H1 (cell line): Measurements from ENCODE around the gene OGFR. TPM values are rescaled to one million over a fixed set of nuclear protein-coding genes. Genes with fewer than 3 reads are reported as not detected.

ENCODE experiments used
- CTCF ChIA-PET: fragments of 300-600 bp; sonication (Branson Sonifier 250); formaldehyde crosslinking; loops from one replicate; lab custom pipeline; 2021; ENCODE audit not compliant: partially characterized antibody; lab: Charles Lee
- POLR2A ChIA-PET: fragments of 300-600 bp; sonication (Branson Sonifier 250); formaldehyde crosslinking; loops from one replicate; lab custom pipeline; 2021; ENCODE audit warnings: inconsistent platforms; ENCODE audit not compliant: partially characterized antibody; lab: Charles Lee
- DNase-seq, 2 experiments: peaks; one replicate each; pipeline versions ENCODE4 v3.0.0 to v3.0.0-alpha.2; 2010 to 2022; ENCODE audit warnings: low spot score in 2 of 2, low read depth in 1 of 2, mixed read lengths in 1 of 2
- FAIRE-seq: peaks from 2 replicates; lab custom pipeline; 2011; peaks lifted over from hg19 to GRCh38; lab: Jason Lieb, UNC
- H2AFZ ChIP-seq: 2 replicates; pipeline ENCODE4 v1.8.1; 2012; ENCODE audit warnings: low read length, inconsistent platforms
- H2AK5ac ChIP-seq: 2 replicates; pipeline ENCODE4 v1.6.1; 2013; ENCODE audit warnings: low read depth, low read length
- H2BK120ac ChIP-seq: replicated peaks from 2 replicates; pipeline ENCODE3; 2013; ENCODE audit warnings: low read depth, low read length, inconsistent platforms
- H2BK12ac ChIP-seq: 2 replicates; pipeline ENCODE4 v1.6.1; 2013; ENCODE audit warnings: low read depth, low read length
- H2BK15ac ChIP-seq: 2 replicates; pipeline ENCODE4 v1.6.1; 2013; ENCODE audit warnings: low read length
- H2BK20ac ChIP-seq: 2 replicates; pipeline ENCODE4 v1.6.1; 2013; ENCODE audit warnings: low read length
- H2BK5ac ChIP-seq: 2 replicates; pipeline ENCODE4 v1.6.1; 2013; ENCODE audit warnings: low read depth, low read length
- H3K14ac ChIP-seq: 2 replicates; pipeline ENCODE4 v1.6.1; 2013; ENCODE audit warnings: inconsistent platforms; ENCODE audit not compliant: insufficient read length
- H3K18ac ChIP-seq: 2 replicates; pipeline ENCODE4 v1.6.1; 2013; ENCODE audit warnings: low read length; ENCODE audit errors: extremely low read depth
- H3K23ac ChIP-seq: 2 replicates; pipeline ENCODE4 v1.6.1; 2013; ENCODE audit warnings: inconsistent platforms; ENCODE audit not compliant: insufficient read length
- H3K23me2 ChIP-seq: 2 replicates; pipeline ENCODE4 v1.6.1; 2013; ENCODE audit warnings: low read depth, low read length
- H3K27ac ChIP-seq: 2 replicates; pipeline ENCODE4 v1.6.1; 2011; ENCODE audit warnings: low read depth, low read length, inconsistent platforms
- H3K27me3 ChIP-seq, 4 experiments: replicated peaks in 1 of 4; 1 replicate in 1 of 4; 2 replicates in 3 of 4; pipeline versions ENCODE4 v1.6.1 to v1.8.1; 2011 to 2013; ENCODE audit warnings: low read length in 3 of 4, mild to moderate bottlenecking in 3 of 4, inconsistent platforms in 2 of 4, mixed read lengths in 2 of 4, moderate library complexity in 1 of 4; ENCODE audit not compliant: control insufficient read depth in 3 of 4, insufficient read depth in 3 of 4; ENCODE audit errors: extremely low read depth in 1 of 4
- H3K36me3 ChIP-seq, 4 experiments: 2 replicates each; pipeline versions ENCODE4 v1.6.1 to v1.8.1; 2011 to 2013; ENCODE audit warnings: mild to moderate bottlenecking in 4 of 4, low read length in 3 of 4, moderate library complexity in 2 of 4, control low read depth in 1 of 4, inconsistent platforms in 1 of 4; ENCODE audit not compliant: insufficient read depth in 4 of 4, control insufficient read depth in 2 of 4
- H3K4ac ChIP-seq: replicated peaks from 2 replicates; pipeline ENCODE3; 2013; ENCODE audit warnings: low read length, low read depth, mixed read lengths, inconsistent platforms; ENCODE audit not compliant: insufficient read length
- H3K4me1 ChIP-seq, 4 experiments: replicated peaks in 1 of 4; 1 replicate in 1 of 4; 2 replicates in 3 of 4; pipeline versions ENCODE4 v1.6.1 to v1.8.1; 2011 to 2013; ENCODE audit warnings: low read length in 3 of 4, inconsistent platforms in 2 of 4, mixed read lengths in 1 of 4; ENCODE audit not compliant: insufficient read depth in 4 of 4, control insufficient read depth in 3 of 4
- H3K4me2 ChIP-seq, 2 experiments: 2 replicates each; pipeline versions ENCODE4 v1.6.1 to v1.8.1; 2011 to 2013; ENCODE audit warnings: low read depth in 2 of 2, low read length in 2 of 2, control low read depth in 1 of 2, inconsistent platforms in 1 of 2, mild to moderate bottlenecking in 1 of 2; ENCODE audit not compliant: insufficient read depth in 1 of 2
- H3K4me3 ChIP-seq, 4 experiments: fragments of 200-600, 300-600 bp in 1 of 4; sonication (generic), shearing (Covaris generic), sonication (Bioruptor Twin) in 1 of 4; 2 replicates each; pipeline versions ENCODE4 v1.5.1 to v1.8.1; 2011 to 2016; ENCODE audit warnings: low read length in 4 of 4, low read depth in 3 of 4, control low read depth in 2 of 4, inconsistent platforms in 2 of 4, mild to moderate bottlenecking in 2 of 4, mixed read lengths in 1 of 4, moderate library complexity in 1 of 4; ENCODE audit not compliant: insufficient read depth in 2 of 4; ENCODE audit errors: extremely low read depth in 1 of 4
- H3K56ac ChIP-seq: replicated peaks from 2 replicates; pipeline ENCODE3; 2013; ENCODE audit warnings: low read depth, mild to moderate bottlenecking, mixed read lengths, low read length, inconsistent platforms; ENCODE audit not compliant: insufficient read length
- H3K79me1 ChIP-seq: 2 replicates; pipeline ENCODE4 v1.6.1; 2013; ENCODE audit warnings: low read depth, low read length, control low read depth
- H3K79me2 ChIP-seq, 2 experiments: 2 replicates each; pipeline versions ENCODE4 v1.6.1 to v1.8.1; 2012 to 2013; ENCODE audit warnings: low read length in 2 of 2, mild to moderate bottlenecking in 2 of 2, inconsistent platforms in 1 of 2; ENCODE audit not compliant: insufficient read depth in 2 of 2, control insufficient read depth in 1 of 2
- H3K9ac ChIP-seq, 4 experiments: replicated peaks in 1 of 4; 1 replicate in 1 of 4; 2 replicates in 3 of 4; pipeline versions ENCODE4 v1.6.1 to v1.8.1; 2011 to 2013; ENCODE audit warnings: low read depth in 3 of 4, low read length in 3 of 4, control low read depth in 2 of 4, mild to moderate bottlenecking in 2 of 4, moderate library complexity in 2 of 4, inconsistent platforms in 1 of 4; ENCODE audit errors: extremely low read depth in 1 of 4
- H3K9me3 ChIP-seq, 2 experiments: 2 replicates each; pipeline versions ENCODE4 v1.6.1 to v1.8.1; 2012 to 2013; ENCODE audit warnings: mild to moderate bottlenecking in 2 of 2, moderate library complexity in 2 of 2, control low read depth in 1 of 2, inconsistent platforms in 1 of 2, low read depth in 1 of 2, low read length in 1 of 2, mixed read lengths in 1 of 2; ENCODE audit not compliant: insufficient read depth in 2 of 2
- H4K20me1 ChIP-seq, 2 experiments: replicated peaks in 1 of 2; 2 replicates each; pipeline versions ENCODE3 to v1.8.1; 2011 to 2013; ENCODE audit warnings: inconsistent platforms in 2 of 2, low read length in 2 of 2, mild to moderate bottlenecking in 1 of 2; ENCODE audit not compliant: insufficient read depth in 2 of 2, control insufficient read depth in 1 of 2
- H4K5ac ChIP-seq: 2 replicates; pipeline ENCODE4 v1.6.1; 2013; ENCODE audit warnings: low read length, low read depth, mixed read lengths, inconsistent platforms; ENCODE audit not compliant: insufficient read length
- H4K8ac ChIP-seq: 2 replicates; pipeline ENCODE4 v1.8.0; 2013; ENCODE audit warnings: mild to moderate bottlenecking, moderate library complexity, low read length, inconsistent platforms; ENCODE audit not compliant: insufficient read depth; ENCODE audit errors: extremely low read depth
- H4K91ac ChIP-seq: replicated peaks from 2 replicates; pipeline ENCODE3; 2013; ENCODE audit warnings: low read length, mixed read lengths, inconsistent platforms; ENCODE audit not compliant: insufficient read length
- BCL11A ChIP-seq, 2 experiments: IDR thresholded peaks; one replicate each; pipeline ENCODE4 v1.6.1; 2011; ENCODE audit warnings: low read depth in 2 of 2, low read length in 2 of 2, mild to moderate bottlenecking in 2 of 2
- BRCA1 ChIP-seq: IDR thresholded peaks from 2 replicates; pipeline ENCODE4 v1.6.1; 2012; ENCODE audit warnings: low read depth, low read length, improper control_type of control experiment
- FOSL1 ChIP-seq: IDR thresholded peaks from 2 replicates; pipeline ENCODE4 v1.6.1; 2011; ENCODE audit warnings: mild to moderate bottlenecking, low read depth, low read length, moderate library complexity; ENCODE audit not compliant: insufficient read depth
- NANOG ChIP-seq: IDR thresholded peaks from 2 replicates; pipeline ENCODE4 v1.6.1; 2011; ENCODE audit warnings: low read length, low read depth, mild to moderate bottlenecking, inconsistent platforms; ENCODE audit not compliant: insufficient read depth, poor library complexity, severe bottlenecking
- RNF2 ChIP-seq: fragments of 200-900, 300-1000 bp; sonication (generic); IDR thresholded peaks from 2 replicates; pipeline ENCODE4 v1.7.1; 2016; ENCODE audit warnings: borderline replicate concordance, low read depth, mild to moderate bottlenecking, antibody characterized with exemption, low read length; ENCODE audit not compliant: poor library complexity, severe bottlenecking; ENCODE audit errors: missing control alignments
- SIRT6 ChIP-seq: IDR thresholded peaks from one replicate; pipeline ENCODE4 v1.7.1; 2012; ENCODE audit warnings: low read length, inconsistent platforms
- SIX5 ChIP-seq: IDR thresholded peaks from 2 replicates; pipeline ENCODE4 v1.6.1; 2011; ENCODE audit warnings: mild to moderate bottlenecking, low read depth, low read length
- TAF7 ChIP-seq: optimal IDR thresholded peaks from 2 replicates; pipeline ENCODE3; 2011; ENCODE audit warnings: low read depth, mild to moderate bottlenecking, inconsistent platforms, low read length, moderate library complexity, borderline replicate concordance
- WGBS, 2 experiments: shearing (Covaris generic) in 1 of 2; methylation state at CpG; one replicate each; pipeline versions ENCODE4 v1.1.6 to v1.1.7; 2013 to 2015; ENCODE audit warnings: low lambda C conversion rate in 2 of 2, mixed read lengths in 2 of 2, inconsistent platforms in 1 of 2, low coverage in 1 of 2, missing lambda C conversion rate in 1 of 2; ENCODE audit not compliant: insufficient replicate concordance in 2 of 2, insufficient coverage in 1 of 2, insufficient read length in 1 of 2; ENCODE audit errors: extremely low coverage in 1 of 2, missing lambda C conversion rate in 1 of 2; 5-methylcytosine and 5-hydroxymethylcytosine counted together
- polyA plus RNA-seq, 7 experiments: library from polyadenylated mRNA; depleted of rRNA in 3 of 7; stranded (reverse) in 5 of 7; unstranded in 2 of 7; fragments of >200 nt in 5 of 7; fragments of 200-250 nt in 2 of 7; gene quantifications; 1 replicate in 5 of 7; 2 replicates in 1 of 7; 4 replicates in 1 of 7; pipeline versions ENCODE4 v1.2.1 to v1.2.3, GENCODE V29; 2011 to 2013; ENCODE audit warnings: missing spikeins in 2 of 7, mixed read lengths in 2 of 7
- total RNA-seq: library from RNA; stranded (reverse); fragmentation: NEBNext Ultra II Directional; extraction: Animal tissue kit (Norgen Biotek cat#: 25700); gene quantifications from 2 replicates; pipeline ENCODE4 v1.2.1, GENCODE V29; 2021

The OGFR gene
- total and polyA plus RNA-seq, 2 of the 8 experiments (the other 6 are each of a cell fraction or from before 2014, with no cell fraction given), result 13.9 to 25.1 TPM

GRCh38 chr20:62835931-62836861 lies 31.6 kb downstream of the OGFR start:
- Histone ChIP-seq H3K4me3 (no peak overlapping the region), H4K8ac (no peak overlapping the region), H3K4me1 (peaks cover 0 to 10% (median 0%) of the 10 kb centered on the region in 4 experiments; a peak in 2 of 7 replicates), H4K91ac (no peak overlapping the region), H2AK5ac (no peak overlapping the region), H2BK12ac (no peak overlapping the region), H2BK5ac (no peak overlapping the region; the same call in 1 of the 2 replicates), H3K9ac (no peak overlapping the region), H2AFZ (no peak overlapping the region), H3K4me2 (no peak overlapping the region), H2BK120ac (no peak overlapping the region), H2BK20ac (no peak overlapping the region), H3K9me3 (no peaks in the 10 kb centered on the region), H3K14ac (no peak overlapping the region), H3K79me2 (no peaks in the 10 kb centered on the region), H3K27ac (no peak overlapping the region; the same call in 1 of the 2 replicates), H3K18ac (no peak overlapping the region), H3K36me3 (peaks cover 0 to 25% (median 4%) of the 10 kb centered on the region in 4 experiments; a peak in 4 of 8 replicates), H3K27me3 (no peaks in the 10 kb centered on the region), H3K23ac (no peak overlapping the region), H3K23me2 (no peaks in the 10 kb centered on the region), H2BK15ac (no peak overlapping the region), H3K4ac (no peak overlapping the region), H3K79me1 (no peaks in the 10 kb centered on the region), H4K20me1 (peaks cover 0 to 2% of the 10 kb centered on the region in 2 experiments), H3K56ac (peak overlapping the region; percentile 6), H4K5ac (no peak overlapping the region)
- 88% methylated on average over 42 of the region's 52 CpGs; no CpG with 5 or more reads in 1 of the 2 experiments for WGBS, 2 experiments
- POLR2A ChIA-PET, result interaction anchor here (1.2 to 2.6 kb wide), 6 partner anchors 9 to 21 kb away, joined by 3 to 11 read pairs (median 4); no protein-coding TSS in a partner anchor
- FAIRE-seq (no peak), DNase-seq (no peak)
- CTCF ChIA-PET, result interaction anchor here (1.0 to 2.1 kb wide), 5 partner anchors 11 to 387 kb away, joined by 3 to 9 read pairs (median 4); no protein-coding TSS in a partner anchor
- TF ChIP-seq FOSL1 (no peak), SIX5 (no peak), SIRT6 (no peak), TAF7 (no peak), BRCA1 (no peak), NANOG (no peak), BCL11A (IDR thresholded peaks at IDR 0.05; ENCODE audit: low read depth in 2 of 2, low read length in 2 of 2) (no peak), RNF2 (no peak)
